Naive thymus-derived CD4-positive, alpha-beta T cell (primary cell): Measurements from ENCODE around the gene ATG7. TPM values are rescaled to one million over a fixed set of nuclear protein-coding genes. Genes with fewer than 3 reads are reported as not detected.

Experiments used
- ATAC-seq: fragments of 150-1000 bp; cut with Tn5 transposase; 2 replicates; pipeline ENCODE4 v1.10.0; 2021; ENCODE audit warnings: mild to moderate bottlenecking, moderate library complexity
- CTCF ChIA-PET: fragments of 350-600 bp; sonication (Branson Sonifier 250); formaldehyde crosslinking; loops from one replicate; lab custom pipeline; 2021; ENCODE audit warnings: antibody characterized with exemption; lab: Charles Lee
- POLR2A ChIA-PET: fragments of 350-600 bp; sonication (Branson Sonifier 250); formaldehyde crosslinking; loops from one replicate; lab custom pipeline; 2021; ENCODE audit warnings: antibody characterized with exemption, inconsistent platforms; lab: Charles Lee
- DNase-seq, 9 donors: peaks; one replicate each; pipeline versions ENCODE4 v3.0.0 to v3.0.0-alpha.2; 2020 to 2022; ENCODE audit warnings: mixed read lengths in 1 of 9
- H3K27ac ChIP-seq: one replicate; pipeline ENCODE4 v1.7.0; 2013; ENCODE audit warnings: mild to moderate bottlenecking, low read depth, low read length, moderate library complexity
- H3K27me3 ChIP-seq, 2 donors: one replicate each; pipeline ENCODE4 v1.7.0; 2013; ENCODE audit warnings: low read length in 2 of 2, mild to moderate bottlenecking in 2 of 2, moderate library complexity in 2 of 2; ENCODE audit not compliant: control insufficient read depth in 2 of 2, insufficient read depth in 2 of 2
- H3K36me3 ChIP-seq, 3 experiments: 1 replicate in 2 of 3; 2 replicates in 1 of 3; pipeline ENCODE4 v1.7.0; 2013; ENCODE audit warnings: low read length in 3 of 3, mild to moderate bottlenecking in 3 of 3, moderate library complexity in 1 of 3; ENCODE audit not compliant: insufficient read depth in 3 of 3, control insufficient read depth in 2 of 3
- H3K4me1 ChIP-seq, 2 donors: one replicate each; pipeline ENCODE4 v1.7.0; 2013; ENCODE audit warnings: low read length in 2 of 2, mild to moderate bottlenecking in 2 of 2, moderate library complexity in 1 of 2; ENCODE audit not compliant: control insufficient read depth in 2 of 2, insufficient read depth in 2 of 2
- H3K4me3 ChIP-seq: 2 replicates; pipeline ENCODE4 v1.7.0; 2013; ENCODE audit warnings: mild to moderate bottlenecking, low read length
- H3K9me3 ChIP-seq, 3 experiments: 1 replicate in 2 of 3; 2 replicates in 1 of 3; pipeline ENCODE4 v1.7.0; 2013; ENCODE audit warnings: low read length in 3 of 3; ENCODE audit not compliant: control insufficient read depth in 2 of 3
- H3K27ac Mint-ChIP-seq, 9 donors: one replicate each; pipeline ENCODE4 v1.8.0; 2020 to 2022; ENCODE audit warnings: mixed read lengths in 9 of 9, mild to moderate bottlenecking in 8 of 9, moderate library complexity in 5 of 9, inconsistent platforms in 2 of 9
- H3K27me3 Mint-ChIP-seq, 5 donors: one replicate each; pipeline ENCODE4 v1.8.0; 2021 to 2022; ENCODE audit warnings: mixed read lengths in 5 of 5, mild to moderate bottlenecking in 1 of 5
- H3K36me3 Mint-ChIP-seq, 5 donors: one replicate each; pipeline ENCODE4 v1.8.0; 2020 to 2022; ENCODE audit warnings: mixed read lengths in 5 of 5, mild to moderate bottlenecking in 3 of 5, inconsistent platforms in 1 of 5
- H3K4me1 Mint-ChIP-seq, 7 donors: one replicate each; pipeline ENCODE4 v1.8.0; 2020 to 2022; ENCODE audit warnings: mixed read lengths in 7 of 7, mild to moderate bottlenecking in 3 of 7, inconsistent platforms in 1 of 7
- H3K4me3 Mint-ChIP-seq, 10 donors: one replicate each; pipeline ENCODE4 v1.8.0; 2020 to 2022; ENCODE audit warnings: mild to moderate bottlenecking in 10 of 10, mixed read lengths in 10 of 10, moderate library complexity in 6 of 10, inconsistent platforms in 2 of 10
- H3K9me3 Mint-ChIP-seq, 11 donors: one replicate each; pipeline ENCODE4 v1.8.0; 2020 to 2022; ENCODE audit warnings: mixed read lengths in 11 of 11, mild to moderate bottlenecking in 4 of 11, inconsistent platforms in 1 of 11, moderate library complexity in 1 of 11
- intact Hi-C, 2 donors: fragments of 100-400 bp; cut with micrococcal nuclease; formaldehyde crosslinking; loops; one replicate each; pipeline ENCODE4 v1.15.1; 2023
- polyA plus RNA-seq, 2 donors: library from polyadenylated mRNA; unstranded; fragments of 300-500 nt; fragmentation: Illumina TruSeq; gene quantifications; one replicate each; pipeline ENCODE4 v1.2.3, GENCODE V29; 2021
- total RNA-seq, 6 experiments: library from RNA in 5 of 6; stranded (reverse) in 5 of 6; gene quantifications; 1 replicate in 5 of 6; 2 replicates in 1 of 6; pipeline ENCODE4 v1.2.3 and lab custom pipeline; 2021 to 2026

Gene ATG7
- total and polyA plus RNA-seq, 7 experiments from 2014 or later, result 12.0 to 80.3 (median 33.6) TPM

GRCh38 chr3:11240496-11240895 is 31.7 kb upstream of the ATG7 start:
- H3K36me3 ChIP-seq, result no peaks in the 10 kb centered on the region
- Mint-ChIP-seq H3K9me3 (peaks cover 0 to 15% (median 0%) of the 10 kb centered on the region in 11 donors), H3K27me3 (peaks cover 0 to 10% (median 5%) of the 10 kb centered on the region in 5 donors), H3K4me3 (no peak overlapping the region), H3K36me3 (peaks cover 0 to 11% (median 0%) of the 10 kb centered on the region in 5 donors), H3K4me1 (peaks cover 0 to 15% (median 0%) of the 10 kb centered on the region in 7 donors), H3K27ac (no peak overlapping the region)
- ATAC-seq (no peak), DNase-seq (no peak)
- no peaks in the 10 kb centered on the region for H3K9me3 ChIP-seq
- ChIA-PET CTCF (no interaction called here), POLR2A (no interaction called here)
- no peak overlapping the region for H3K27ac ChIP-seq
- H3K4me3 ChIP-seq, result no peak overlapping the region
- intact Hi-C loops, result no loop called here
- H3K4me1 ChIP-seq, result no peaks in the 10 kb centered on the region
- no peaks in the 10 kb centered on the region for H3K27me3 ChIP-seq

DNA sequence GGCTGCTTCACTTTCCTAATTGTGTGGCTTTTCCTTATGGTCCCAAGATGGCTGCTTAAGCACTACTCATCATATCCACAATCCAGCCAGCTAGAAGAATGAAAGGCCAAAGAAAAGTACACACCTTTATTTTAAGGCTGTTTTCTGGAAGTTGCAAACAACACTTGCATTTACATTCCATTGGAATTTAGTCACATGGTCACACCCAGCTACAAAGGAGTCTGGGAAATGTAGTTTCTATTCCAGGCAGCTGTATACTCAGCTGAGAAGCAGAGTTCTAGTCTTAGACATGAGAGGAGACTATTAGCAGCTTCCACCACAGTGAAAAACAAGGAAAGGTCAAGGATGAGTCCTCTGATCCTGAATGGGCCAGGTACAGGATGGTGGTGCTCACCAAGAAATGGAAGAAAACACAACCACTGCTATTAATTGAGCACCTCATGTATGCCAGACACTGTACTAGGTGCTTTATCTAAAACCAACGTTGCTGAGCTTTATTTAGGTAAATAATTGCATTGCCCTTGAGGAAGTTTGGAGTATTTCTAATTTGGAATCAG is 28.0 kb upstream of the ATG7 start:
- H3K27me3 Mint-ChIP-seq, result peaks cover 0 to 5% (median under 1%) of the 10 kb centered on the region in 5 donors
- no peaks in the 10 kb centered on the region for H3K36me3 ChIP-seq
- H3K4me1 Mint-ChIP-seq, result peaks cover 0 to 3% (median 0%) of the 10 kb centered on the region in 7 donors
- H3K4me1 ChIP-seq, result no peaks in the 10 kb centered on the region
- no peaks in the 10 kb centered on the region for H3K9me3 ChIP-seq
- H3K27me3 ChIP-seq, result no peaks in the 10 kb centered on the region
- no peak overlapping the region for H3K4me3 ChIP-seq
- CTCF ChIA-PET, result interaction anchor here (0.6 to 1.3 kb wide), 2 partner anchors 13 to 90 kb away, joined by 4 to 6 read pairs; no protein-coding TSS in a partner anchor
- POLR2A ChIA-PET, result interaction anchor here (0.6 to 1.2 kb wide), 2 partner anchors 399 to 1189 kb away, joined by 3 to 4 read pairs; partner anchors contain the start of gene VGLL4
- no peak overlapping the region for H3K27ac ChIP-seq
- H3K36me3 Mint-ChIP-seq, result peaks cover 0 to 7% (median 0%) of the 10 kb centered on the region in 5 donors
- no peak overlapping the region for H3K4me3 Mint-ChIP-seq
- DNase-seq (no peak), ATAC-seq (no peak)
- H3K27ac Mint-ChIP-seq, result no peak overlapping the region
- intact Hi-C loops, result no loop called here
- peaks cover 0 to 8% (median 0%) of the 10 kb centered on the region in 11 donors for H3K9me3 Mint-ChIP-seq

- no peaks in the 10 kb centered on the region for H3K9me3 ChIP-seq
- H3K27me3 ChIP-seq, result no peaks in the 10 kb centered on the region
- peaks cover 0 to 7% (median 0%) of the 10 kb centered on the region in 11 donors for H3K9me3 Mint-ChIP-seq
- H3K36me3 Mint-ChIP-seq, result peaks cover 0 to 4% (median 0%) of the 10 kb centered on the region in 5 donors
- DNase-seq (no peak), ATAC-seq (no peak)
- H3K27ac Mint-ChIP-seq, result no peak overlapping the region
- ChIA-PET POLR2A (interaction anchor here (0.7 kb wide), 1 partner anchor 96 kb away, joined by 5 read pairs; no protein-coding TSS in a partner anchor), CTCF (interaction anchor here (1.3 kb wide), 1 partner anchor 89 kb away, joined by 6 read pairs; no protein-coding TSS in a partner anchor)
- H3K4me3 Mint-ChIP-seq, result no peak overlapping the region
- H3K27me3 Mint-ChIP-seq, result peaks cover 0 to 5% (median 0%) of the 10 kb centered on the region in 5 donors
- peaks cover 0 to 3% (median under 1%) of the 10 kb centered on the region in 7 donors for H3K4me1 Mint-ChIP-seq
- no peak overlapping the region for H3K27ac ChIP-seq
- intact Hi-C loops, result no loop called here
- H3K36me3 ChIP-seq, result no peaks in the 10 kb centered on the region
- H3K4me3 ChIP-seq, result no peak overlapping the region
- no peaks in the 10 kb centered on the region for H3K4me1 ChIP-seq
Measured at GRCh38 chr3:11245276-11245675, 26.9 kb upstream of the ATG7 start.

DNA sequence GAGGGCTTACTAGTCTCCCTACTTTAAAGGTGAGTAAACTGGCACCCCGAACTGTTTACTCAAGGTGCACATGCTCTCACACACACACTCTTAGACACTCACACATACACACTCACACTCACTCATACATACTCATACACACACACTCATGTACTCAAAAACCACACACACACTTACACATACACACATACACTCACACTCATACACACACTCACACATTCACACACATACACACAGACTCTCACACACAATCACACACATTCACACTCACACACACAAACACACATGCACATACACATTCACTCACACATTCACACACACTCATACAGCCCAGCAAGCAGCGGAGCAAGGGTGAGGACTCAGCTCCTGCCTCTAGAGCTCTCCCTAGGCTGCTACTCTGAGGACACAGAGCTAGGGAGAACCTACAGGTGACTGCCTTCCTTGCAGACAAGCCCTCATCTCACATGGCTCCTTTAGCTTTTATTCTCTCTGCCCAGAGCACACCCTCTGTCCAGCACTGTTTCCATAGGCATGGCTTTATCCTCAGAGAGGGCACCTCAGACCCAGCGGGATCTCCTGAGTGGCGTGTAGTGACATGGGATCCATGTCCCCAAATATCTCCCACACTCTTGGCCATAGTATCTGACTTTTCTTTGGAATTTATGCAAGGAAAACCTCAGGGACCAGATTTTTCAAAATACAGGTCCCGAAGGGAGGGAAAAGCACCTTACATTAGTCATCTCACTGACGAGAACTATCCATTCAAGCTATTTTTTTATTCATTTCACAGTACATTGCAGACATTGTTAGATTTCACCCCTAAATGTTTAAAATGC is 26.2 kb upstream of the ATG7 start:
- peaks cover 0 to 5% of the 10 kb centered on the region in 2 donors for H3K4me1 ChIP-seq
- ChIA-PET POLR2A (interaction anchor here (0.7 kb wide), 1 partner anchor 95 kb away, joined by 5 read pairs; no protein-coding TSS in a partner anchor), CTCF (interaction anchor here (1.0 kb wide), 1 partner anchor 9 kb away, joined by 3 read pairs; no protein-coding TSS in a partner anchor)
- no peak for ATAC-seq
- Mint-ChIP-seq H3K4me1 (peaks cover 0 to 9% (median 8%) of the 10 kb centered on the region in 7 donors), H3K4me3 (no peak overlapping the region), H3K27ac (no peak overlapping the region), H3K36me3 (peaks cover 0 to 1% (median 0%) of the 10 kb centered on the region in 5 donors), H3K27me3 (peaks cover 0 to 5% (median 0%) of the 10 kb centered on the region in 5 donors), H3K9me3 (peaks cover 0 to 4% (median 0%) of the 10 kb centered on the region in 11 donors)
- H3K9me3 ChIP-seq, result no peaks in the 10 kb centered on the region
- H3K36me3 ChIP-seq, result no peaks in the 10 kb centered on the region
- H3K27ac ChIP-seq, result no peak overlapping the region
- H3K27me3 ChIP-seq, result no peaks in the 10 kb centered on the region
- intact Hi-C loops, result no loop called here
- H3K4me3 ChIP-seq, result no peak overlapping the region
- DNase-seq, result no peak

DNA sequence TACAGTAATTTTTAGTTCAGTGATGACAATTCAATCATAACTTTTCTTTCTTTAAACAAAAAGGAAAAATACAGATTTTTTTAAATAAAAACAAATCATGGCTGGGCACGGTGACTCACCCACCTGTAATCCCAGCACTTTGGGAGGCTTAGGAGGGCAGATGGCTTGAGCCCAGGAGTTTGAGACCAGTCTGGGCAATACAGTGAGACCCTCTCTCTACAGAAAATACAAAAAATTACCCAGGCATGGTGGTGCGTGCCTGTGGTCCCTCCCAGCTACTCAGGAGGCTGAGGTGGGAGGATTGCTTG is 25.6 kb upstream of the ATG7 start:
- no peak overlapping the region for H3K27ac Mint-ChIP-seq
- peaks cover 0 to 4% (median 0%) of the 10 kb centered on the region in 11 donors for H3K9me3 Mint-ChIP-seq
- H3K36me3 ChIP-seq, result no peaks in the 10 kb centered on the region
- H3K4me3 ChIP-seq, result no peak overlapping the region
- no peaks in the 10 kb centered on the region for H3K27me3 ChIP-seq
- no peak for DNase-seq
- H3K36me3 Mint-ChIP-seq, result peaks cover 0 to 1% (median 0%) of the 10 kb centered on the region in 5 donors
- peaks cover 0 to 5% (median 0%) of the 10 kb centered on the region in 5 donors for H3K27me3 Mint-ChIP-seq
- intact Hi-C loops, result no loop called here
- peaks cover 0 to 15% (median 13%) of the 10 kb centered on the region in 7 donors for H3K4me1 Mint-ChIP-seq
- no peak overlapping the region for H3K4me3 Mint-ChIP-seq
- H3K27ac ChIP-seq, result no peak overlapping the region
- H3K9me3 ChIP-seq, result no peaks in the 10 kb centered on the region
- peaks cover 0 to 11% of the 10 kb centered on the region in 2 donors for H3K4me1 ChIP-seq
- POLR2A ChIA-PET, result no interaction called here
- no peak for ATAC-seq
- CTCF ChIA-PET, result interaction anchor here (1.0 kb wide), 1 partner anchor 10 kb away, joined by 3 read pairs; no protein-coding TSS in a partner anchor

DNA sequence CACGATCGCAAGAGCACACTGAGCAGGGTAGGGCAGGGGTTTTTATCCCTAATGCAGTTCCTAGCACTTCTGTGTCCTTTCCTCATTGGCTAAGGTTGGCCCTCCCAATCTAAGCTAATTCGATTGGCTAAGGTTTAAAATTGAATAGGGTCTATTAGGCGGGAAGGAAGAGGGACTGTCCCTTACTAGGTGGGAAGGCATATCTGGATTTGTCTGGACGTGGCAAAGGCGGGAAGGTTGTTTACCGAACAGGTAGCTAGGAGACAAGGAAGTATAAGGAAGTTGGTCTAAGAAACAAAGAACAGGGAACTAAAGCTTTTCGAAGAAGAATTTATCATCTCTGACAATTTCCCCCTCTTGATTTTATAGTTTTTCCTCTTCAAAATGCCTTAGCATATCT is 24.8 kb upstream of the ATG7 start:
- no peak for ATAC-seq
- peaks cover 0 to 4% (median 0%) of the 10 kb centered on the region in 11 donors for H3K9me3 Mint-ChIP-seq
- H3K4me3 ChIP-seq, result no peak overlapping the region
- H3K36me3 ChIP-seq, result no peaks in the 10 kb centered on the region
- peaks cover 0 to 12% of the 10 kb centered on the region in 2 donors for H3K4me1 ChIP-seq
- POLR2A ChIA-PET, result no interaction called here
- no peak overlapping the region for H3K4me3 Mint-ChIP-seq
- H3K27me3 ChIP-seq, result no peaks in the 10 kb centered on the region
- peaks cover 0 to 5% (median 0%) of the 10 kb centered on the region in 5 donors for H3K27me3 Mint-ChIP-seq
- H3K4me1 Mint-ChIP-seq, result peaks cover 0 to 20% (median 15%) of the 10 kb centered on the region in 7 donors
- no peaks in the 10 kb centered on the region for H3K9me3 ChIP-seq
- intact Hi-C loops, result no loop called here
- peaks cover 0 to 1% (median 0%) of the 10 kb centered on the region in 5 donors for H3K36me3 Mint-ChIP-seq
- H3K27ac ChIP-seq, result no peak overlapping the region
- no peak for DNase-seq
- CTCF ChIA-PET, result interaction anchor here (0.6 to 1.0 kb wide), 3 partner anchors 10 to 86 kb away, joined by 3 read pairs; no protein-coding TSS in a partner anchor
- no peak overlapping the region for H3K27ac Mint-ChIP-seq
